ENCODE data around the gene MEIS1.

DNA sequence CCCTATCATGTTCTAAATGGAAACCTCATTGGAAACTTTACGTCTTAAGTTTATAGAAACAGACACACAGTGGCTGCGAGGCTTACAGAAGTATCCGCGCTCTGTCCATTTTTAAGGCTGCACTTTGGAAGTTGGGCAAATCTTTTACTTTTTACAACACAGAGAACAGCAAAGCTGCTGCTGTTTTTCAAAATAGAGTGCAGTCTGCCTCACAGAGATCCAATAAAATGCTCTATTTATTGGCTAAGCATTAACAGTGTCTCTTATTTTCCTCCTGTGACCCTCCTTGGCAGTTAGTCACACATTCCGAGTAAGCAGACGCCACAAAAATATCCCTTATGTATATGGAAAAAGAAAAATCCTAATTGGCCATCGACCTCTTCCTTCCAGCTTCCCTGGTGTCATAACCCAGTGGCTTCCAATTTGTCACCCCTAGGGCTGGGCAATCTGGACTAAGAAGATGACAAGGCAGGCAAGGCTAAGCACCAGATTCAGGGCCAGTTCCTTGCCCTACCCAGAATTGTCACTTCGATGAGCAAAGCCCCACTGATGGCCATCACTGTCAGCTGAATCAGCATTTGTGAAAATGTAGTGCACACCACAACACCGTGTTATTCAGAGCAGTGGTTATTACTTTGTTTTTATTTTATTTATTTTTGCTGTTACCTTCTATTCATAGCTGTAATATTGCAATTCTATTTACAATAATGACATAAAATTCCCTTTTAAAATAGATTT lies 47.7 kb upstream of the MEIS1 start:
- no peak for TF ChIP-seq CTCF (IDR thresholded peaks at IDR 0.05)
- TF ChIP-seq POLR2A (IDR thresholded peaks at IDR 0.05): no peak
